Effector memory CD4-positive, alpha-beta T cell (primary cell): ENCODE data around the gene SLC38A6.
"Not testable (repeated sequence)": the region's sequence is repeated elsewhere in the genome, so short reads cannot be mapped to it uniquely, and the experiment has no call there.

ENCODE experiments used
- DNase-seq, 3 donors: peaks; one replicate each; pipeline ENCODE4 v3.0.0-alpha.2; 2020
- H3K27ac ChIP-seq: 2 replicates; pipeline ENCODE4 v1.7.0; 2013; ENCODE audit warnings: mild to moderate bottlenecking, low read length, moderate library complexity; ENCODE audit not compliant: insufficient read depth, poor library complexity, severe bottlenecking
- H3K27me3 ChIP-seq: replicated peaks from 2 replicates; pipeline ENCODE4 v1.7.0; 2013; ENCODE audit warnings: mild to moderate bottlenecking, low read length; ENCODE audit not compliant: insufficient read depth, control insufficient read depth, poor library complexity, severe bottlenecking
- H3K36me3 ChIP-seq: 2 replicates; pipeline ENCODE4 v1.7.0; 2013; ENCODE audit warnings: mild to moderate bottlenecking, low read length, moderate library complexity; ENCODE audit not compliant: control insufficient read depth, insufficient read depth
- H3K4me1 ChIP-seq: 2 replicates; pipeline ENCODE4 v1.7.0; 2013; ENCODE audit warnings: low read length, mild to moderate bottlenecking; ENCODE audit not compliant: control insufficient read depth, insufficient read depth, poor library complexity, severe bottlenecking
- H3K4me3 ChIP-seq: 2 replicates; pipeline ENCODE4 v1.7.0; 2013; ENCODE audit warnings: low read length, low read depth, mild to moderate bottlenecking; ENCODE audit not compliant: insufficient read depth, poor library complexity, severe bottlenecking
- H3K9me3 ChIP-seq: 2 replicates; pipeline ENCODE4 v1.7.0; 2013; ENCODE audit warnings: mild to moderate bottlenecking, low read length, moderate library complexity; ENCODE audit not compliant: control insufficient read depth

The SLC38A6 gene

DNA sequence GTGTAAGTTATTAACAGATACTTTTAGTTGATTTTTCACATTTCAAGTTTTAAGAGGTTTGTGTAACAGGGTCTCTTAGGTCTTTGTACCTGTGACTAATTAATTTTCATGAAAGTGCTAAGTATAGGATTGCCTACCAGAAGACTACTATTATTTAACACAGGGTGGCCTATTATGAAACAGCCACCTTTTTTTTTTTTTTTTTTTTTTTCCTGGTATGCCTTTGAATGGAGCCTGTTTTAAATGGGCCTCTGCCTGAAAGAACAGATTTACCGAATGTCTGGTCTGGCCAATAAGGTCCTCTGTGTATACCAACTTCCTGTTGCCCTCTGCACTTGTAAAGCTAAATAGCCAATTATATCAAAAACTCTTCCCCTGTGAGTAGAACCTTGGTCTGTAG is 62.5 kb downstream of the SLC38A6 start:
- no peak overlapping the region for H3K27ac ChIP-seq
- DNase-seq: no peak
- H3K4me3 ChIP-seq: no peak overlapping the region
- H3K36me3 ChIP-seq: no peaks in the 10 kb centered on the region
- H3K27me3 ChIP-seq: no peaks in the 10 kb centered on the region
- no peaks in the 10 kb centered on the region for H3K4me1 ChIP-seq
- H3K9me3 ChIP-seq: no peaks in the 10 kb centered on the region

DNA sequence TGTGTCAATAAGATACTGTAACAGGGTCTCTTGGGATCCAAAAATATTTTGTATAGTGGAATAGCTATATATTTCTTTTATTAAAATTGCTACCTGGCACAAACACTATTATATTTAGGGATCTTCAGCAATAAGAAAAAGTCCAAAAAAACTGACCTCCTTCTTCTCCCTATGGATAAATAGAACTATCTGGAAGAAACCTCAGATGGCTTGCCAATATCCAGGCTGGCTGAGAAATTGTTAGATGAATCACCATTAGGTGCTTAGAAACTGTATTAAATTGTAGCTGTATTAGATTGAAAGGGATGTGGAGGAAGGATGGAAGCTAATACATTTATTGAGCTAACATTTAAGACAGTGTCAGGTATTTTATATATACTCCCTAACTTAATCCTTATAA is 66.0 kb downstream of the SLC38A6 start:
- Histone ChIP-seq H3K4me1 (no peaks in the 10 kb centered on the region), H3K9me3 (no peaks in the 10 kb centered on the region)

DNA sequence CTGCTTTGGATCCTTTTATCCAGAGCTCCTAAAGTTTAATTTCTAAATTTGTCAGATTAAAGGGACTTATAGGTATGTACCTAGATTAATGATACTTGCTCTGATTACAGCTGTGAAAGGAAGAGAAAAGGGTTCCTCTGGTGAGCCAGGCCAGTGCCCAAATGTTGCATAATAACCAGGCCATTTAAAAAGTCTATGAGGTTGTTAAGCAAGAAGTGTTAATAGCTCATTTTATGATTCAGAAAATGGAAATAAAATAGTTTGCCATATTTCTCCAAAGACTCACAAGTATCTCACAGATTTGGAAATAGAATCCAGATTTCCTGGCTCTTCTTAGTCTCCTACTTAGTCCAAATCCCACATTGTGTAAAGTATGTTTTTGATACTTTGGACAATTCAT is 67.6 kb downstream of the SLC38A6 start:
- H3K36me3 ChIP-seq: no peaks in the 10 kb centered on the region
- DNase-seq: no peak
- H3K27ac ChIP-seq: no peak overlapping the region
- no peaks in the 10 kb centered on the region for H3K4me1 ChIP-seq
- H3K9me3 ChIP-seq: no peaks in the 10 kb centered on the region
- H3K27me3 ChIP-seq: no peaks in the 10 kb centered on the region
- no peak overlapping the region for H3K4me3 ChIP-seq

More for the DNA sequence above, 66.0 kb downstream of the SLC38A6 start:
- Histone ChIP-seq H3K4me3 (no peak overlapping the region), H3K27me3 (no peaks in the 10 kb centered on the region), H3K36me3 (no peaks in the 10 kb centered on the region), H3K27ac (no peak overlapping the region)
- DNase-seq: no peak

DNA sequence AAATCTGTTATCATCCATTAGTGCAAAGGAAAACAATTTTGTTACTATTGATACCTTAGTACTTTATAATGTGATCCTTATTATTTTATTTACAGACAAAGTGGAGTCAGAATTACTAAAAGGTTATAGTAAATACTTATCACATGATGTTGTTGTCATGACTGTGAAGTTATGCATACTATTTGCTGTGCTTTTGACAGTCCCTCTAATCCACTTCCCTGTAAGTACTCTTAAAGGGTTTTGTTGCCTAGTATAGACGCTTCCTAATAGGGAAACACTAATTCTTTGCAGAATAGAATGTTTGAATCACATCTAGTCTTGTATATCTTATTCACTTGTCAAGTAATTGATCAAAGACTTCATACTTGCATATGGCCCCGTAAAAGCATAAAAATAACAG is 69.4 kb downstream of the SLC38A6 start:
- DNase-seq: no peak
- Histone ChIP-seq H3K27ac (no peak overlapping the region), H3K4me3 (no peak overlapping the region), H3K36me3 (no peaks in the 10 kb centered on the region), H3K9me3 (no peaks in the 10 kb centered on the region), H3K4me1 (no peaks in the 10 kb centered on the region), H3K27me3 (no peaks in the 10 kb centered on the region)

DNA sequence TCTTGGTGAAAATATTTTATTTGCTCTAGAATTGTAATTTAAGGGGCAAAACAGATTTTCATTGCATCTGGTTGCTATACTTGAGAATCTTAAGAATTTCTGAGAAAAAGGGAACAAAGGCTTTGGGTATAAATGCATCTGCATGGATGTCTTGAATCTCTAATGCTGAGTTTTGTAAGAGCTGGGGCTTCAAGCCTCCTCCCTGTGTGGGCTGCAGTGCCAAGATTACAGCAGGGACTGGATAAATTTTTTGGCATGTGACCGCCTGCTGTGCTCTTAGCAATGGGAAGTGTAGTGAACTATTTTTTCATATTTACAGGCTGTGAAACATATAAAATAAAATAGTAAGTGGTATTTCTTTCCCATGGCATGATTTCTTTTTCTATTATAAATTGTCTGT is 70.0 kb downstream of the SLC38A6 start:
- Histone ChIP-seq H3K27ac (no peak overlapping the region), H3K4me3 (no peak overlapping the region), H3K36me3 (no peaks in the 10 kb centered on the region), H3K9me3 (no peaks in the 10 kb centered on the region), H3K4me1 (no peaks in the 10 kb centered on the region), H3K27me3 (no peaks in the 10 kb centered on the region)
- DNase-seq: no peak

DNA sequence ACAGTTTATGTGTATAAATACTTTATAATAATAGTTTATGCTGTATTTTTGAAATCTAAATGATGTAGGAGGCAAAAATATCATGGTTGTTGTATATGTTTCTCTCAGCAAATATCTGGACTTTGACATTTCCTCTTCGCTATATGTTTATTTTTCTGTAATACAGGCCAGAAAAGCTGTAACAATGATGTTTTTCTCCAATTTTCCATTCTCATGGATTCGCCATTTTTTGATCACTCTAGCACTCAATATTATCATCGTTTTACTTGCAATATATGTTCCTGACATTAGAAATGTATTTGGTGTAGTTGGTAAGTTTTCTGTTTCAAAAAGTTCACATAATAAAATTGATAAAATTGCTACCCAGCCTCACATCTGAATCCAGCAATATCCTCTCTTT is 70.6 kb downstream of the SLC38A6 start:
- no peaks in the 10 kb centered on the region for H3K4me1 ChIP-seq
- no peak overlapping the region for H3K27ac ChIP-seq
- H3K27me3 ChIP-seq: no peaks in the 10 kb centered on the region
- no peaks in the 10 kb centered on the region for H3K36me3 ChIP-seq
- H3K9me3 ChIP-seq: no peaks in the 10 kb centered on the region
- no peak for DNase-seq
- H3K4me3 ChIP-seq: no peak overlapping the region

DNA sequence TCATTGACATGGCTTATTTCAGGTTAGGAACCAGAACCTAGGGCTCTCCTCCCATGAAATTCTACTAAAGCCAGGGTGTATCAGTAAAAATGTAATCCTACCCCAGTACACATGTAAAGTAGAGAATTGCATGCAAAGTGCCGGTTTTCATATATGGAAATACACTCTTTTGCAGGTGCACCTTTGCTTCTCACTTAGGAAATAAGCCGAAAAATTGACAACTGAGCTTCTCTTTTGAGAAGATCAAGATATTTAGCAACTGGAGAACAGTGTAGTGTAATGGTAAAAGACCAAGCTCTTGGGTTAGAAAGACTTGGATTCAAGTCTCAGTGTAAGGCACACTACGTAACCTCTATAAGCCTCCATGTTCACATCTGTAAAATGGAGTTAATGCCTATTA is 82.4 kb downstream of the SLC38A6 start:
- DNase-seq: no peak
- Histone ChIP-seq H3K4me1 (no peaks in the 10 kb centered on the region), H3K4me3 (no peak overlapping the region), H3K9me3 (no peaks in the 10 kb centered on the region), H3K36me3 (no peaks in the 10 kb centered on the region), H3K27me3 (no peaks in the 10 kb centered on the region), H3K27ac (no peak overlapping the region)

DNA sequence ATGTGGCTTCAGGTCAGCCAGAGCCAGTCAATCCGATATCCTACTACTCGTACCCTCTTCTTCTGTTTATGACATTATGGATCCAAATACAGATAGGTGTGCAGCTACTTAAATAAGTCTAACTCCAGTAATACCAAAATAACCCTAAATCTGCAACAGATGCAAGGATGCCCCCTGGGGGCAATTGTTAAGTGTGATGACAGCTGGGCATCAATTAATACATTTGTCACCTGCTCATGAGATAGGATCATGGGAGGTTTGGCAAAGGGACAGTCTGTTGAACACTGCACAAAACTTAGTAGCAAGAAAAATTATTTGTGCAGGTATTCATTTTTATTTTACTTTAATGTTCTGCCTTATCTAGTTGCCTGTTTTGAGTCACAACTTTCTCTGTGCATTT is 83.2 kb downstream of the SLC38A6 start:
- H3K36me3 ChIP-seq: no peaks in the 10 kb centered on the region
- H3K27ac ChIP-seq: no peak overlapping the region
- DNase-seq: no peak
- H3K9me3 ChIP-seq: no peaks in the 10 kb centered on the region
- no peaks in the 10 kb centered on the region for H3K4me1 ChIP-seq
- H3K27me3 ChIP-seq: no peaks in the 10 kb centered on the region
- no peak overlapping the region for H3K4me3 ChIP-seq

DNA sequence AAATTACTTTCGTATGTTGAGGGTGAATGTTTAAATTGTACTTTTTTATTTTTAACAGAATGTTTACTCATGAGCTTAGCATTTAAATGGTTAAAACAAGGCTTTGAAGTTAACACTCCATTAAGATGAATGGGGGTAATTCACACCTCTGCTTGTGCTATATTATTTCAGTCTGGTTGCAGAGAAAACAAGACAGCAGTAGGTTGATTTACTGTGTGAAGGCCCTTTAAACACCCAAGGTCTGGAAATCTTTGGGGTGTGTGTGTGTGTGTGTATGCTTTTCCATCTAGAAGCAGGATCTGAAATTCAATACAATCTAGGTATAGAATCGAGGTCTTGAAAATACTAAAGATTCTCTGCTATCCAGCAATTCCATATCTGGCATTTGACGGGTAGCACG is 83.8 kb downstream of the SLC38A6 start:
- DNase-seq: no peak
- H3K9me3 ChIP-seq: no peaks in the 10 kb centered on the region
- no peaks in the 10 kb centered on the region for H3K36me3 ChIP-seq
- no peak overlapping the region for H3K27ac ChIP-seq
- no peak overlapping the region for H3K4me3 ChIP-seq
- no peaks in the 10 kb centered on the region for H3K4me1 ChIP-seq
- no peaks in the 10 kb centered on the region for H3K27me3 ChIP-seq

DNA sequence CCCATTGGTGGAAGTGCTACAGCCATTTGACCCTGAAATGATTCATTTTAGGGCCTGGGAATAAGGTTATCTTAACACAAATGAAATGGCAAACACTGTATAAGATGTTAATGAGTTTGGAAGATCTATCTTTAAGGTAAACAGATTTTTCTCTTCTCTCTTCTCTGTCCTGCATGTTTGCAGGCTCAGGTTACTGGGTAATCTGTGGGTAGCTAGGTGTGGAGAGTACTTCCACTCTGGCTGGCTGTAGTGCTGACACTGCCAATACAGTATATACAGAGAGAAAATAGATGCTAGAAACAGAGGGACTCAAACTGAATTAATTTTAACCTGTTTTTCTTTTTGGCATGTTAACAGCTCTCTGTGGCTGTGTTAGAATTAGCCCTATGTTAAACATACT is 84.6 kb downstream of the SLC38A6 start:
- no peak for DNase-seq
- Histone ChIP-seq H3K4me1 (no peaks in the 10 kb centered on the region), H3K9me3 (no peaks in the 10 kb centered on the region), H3K27ac (no peak overlapping the region), H3K4me3 (no peak overlapping the region), H3K27me3 (no peaks in the 10 kb centered on the region), H3K36me3 (no peaks in the 10 kb centered on the region)

DNA sequence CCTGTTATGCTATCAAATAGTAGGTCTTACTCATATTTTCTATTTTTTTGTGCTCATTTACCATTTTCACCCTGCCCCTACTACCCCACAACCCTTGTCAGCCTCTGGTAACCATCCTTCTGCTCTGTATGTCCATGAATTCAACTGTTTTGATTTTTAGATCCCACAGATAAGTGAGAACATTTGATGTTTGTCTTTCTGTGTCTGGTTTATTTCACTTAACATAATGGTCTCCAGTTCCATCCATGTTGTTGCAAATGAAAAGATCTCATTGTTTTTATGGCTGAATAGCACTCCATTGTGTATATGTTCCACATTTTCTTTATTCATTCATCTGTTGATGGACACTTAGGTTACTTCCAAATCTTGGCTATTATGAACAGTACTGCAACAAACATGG is 91.4 kb downstream of the SLC38A6 start:
- H3K9me3 ChIP-seq, H3K36me3 ChIP-seq, H3K27me3 ChIP-seq, H3K4me1 ChIP-seq, H3K27ac ChIP-seq, DNase-seq, H3K4me3 ChIP-seq: not testable (repeated sequence)
